Brain microvascular endothelial cell (primary cell): ENCODE measurements around the gene ATP5F1E.

Experiments used
- DNase-seq: peaks from one replicate; pipeline ENCODE4 v3.0.0-alpha.2; 2020
- H3K27ac ChIP-seq: fragments of 250-450 bp; sonication (Bioruptor Pico); 2 replicates; pipeline ENCODE4 v1.5.1; 2020; ENCODE audit warnings: mild to moderate bottlenecking, moderate library complexity
- H3K27me3 ChIP-seq: fragments of 250-450 bp; sonication (Bioruptor Pico); replicated peaks from 2 replicates; pipeline ENCODE4 v1.5.1; 2020; ENCODE audit warnings: mild to moderate bottlenecking
- H3K36me3 ChIP-seq: fragments of 250-450 bp; sonication (Bioruptor Pico); replicated peaks from 2 replicates; pipeline ENCODE4 v1.5.1; 2020; ENCODE audit warnings: mild to moderate bottlenecking
- H3K4me3 ChIP-seq: 2 replicates; pipeline ENCODE4 v1.5.1; 2011; ENCODE audit warnings: low read depth, mild to moderate bottlenecking, control low read depth, low read length, moderate library complexity
- in situ Hi-C: cut with HindIII; loops from 2 replicates; pipeline ENCODE4 v1.10.0; 2017; ENCODE audit warnings: low sequenced_read_pairs, low pct_ligation_motif_present
- TF ChIP-seq, protein P1 (sequence below): IDR thresholded peaks from 2 replicates; pipeline ENCODE4 v1.5.1; 2011; ENCODE audit warnings: low read depth, mild to moderate bottlenecking, moderate library complexity, low read length, control low read depth, inconsistent platforms; ENCODE audit errors: missing control alignments

The ATP5F1E gene

GRCh38 chr20:59074456-59074855 is 42.3 kb upstream of the ATP5F1E start:
- no peak overlapping the region for H3K27ac ChIP-seq
- in situ Hi-C loops, result no loop called here
- no peaks in the 10 kb centered on the region for H3K36me3 ChIP-seq
- H3K27me3 ChIP-seq, result no peaks in the 10 kb centered on the region
- no peak for DNase-seq
- H3K4me3 ChIP-seq, result no peak overlapping the region
- TF ChIP-seq, protein P1, sequence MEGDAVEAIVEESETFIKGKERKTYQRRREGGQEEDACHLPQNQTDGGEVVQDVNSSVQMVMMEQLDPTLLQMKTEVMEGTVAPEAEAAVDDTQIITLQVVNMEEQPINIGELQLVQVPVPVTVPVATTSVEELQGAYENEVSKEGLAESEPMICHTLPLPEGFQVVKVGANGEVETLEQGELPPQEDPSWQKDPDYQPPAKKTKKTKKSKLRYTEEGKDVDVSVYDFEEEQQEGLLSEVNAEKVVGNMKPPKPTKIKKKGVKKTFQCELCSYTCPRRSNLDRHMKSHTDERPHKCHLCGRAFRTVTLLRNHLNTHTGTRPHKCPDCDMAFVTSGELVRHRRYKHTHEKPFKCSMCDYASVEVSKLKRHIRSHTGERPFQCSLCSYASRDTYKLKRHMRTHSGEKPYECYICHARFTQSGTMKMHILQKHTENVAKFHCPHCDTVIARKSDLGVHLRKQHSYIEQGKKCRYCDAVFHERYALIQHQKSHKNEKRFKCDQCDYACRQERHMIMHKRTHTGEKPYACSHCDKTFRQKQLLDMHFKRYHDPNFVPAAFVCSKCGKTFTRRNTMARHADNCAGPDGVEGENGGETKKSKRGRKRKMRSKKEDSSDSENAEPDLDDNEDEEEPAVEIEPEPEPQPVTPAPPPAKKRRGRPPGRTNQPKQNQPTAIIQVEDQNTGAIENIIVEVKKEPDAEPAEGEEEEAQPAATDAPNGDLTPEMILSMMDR, result no peak

DNA sequence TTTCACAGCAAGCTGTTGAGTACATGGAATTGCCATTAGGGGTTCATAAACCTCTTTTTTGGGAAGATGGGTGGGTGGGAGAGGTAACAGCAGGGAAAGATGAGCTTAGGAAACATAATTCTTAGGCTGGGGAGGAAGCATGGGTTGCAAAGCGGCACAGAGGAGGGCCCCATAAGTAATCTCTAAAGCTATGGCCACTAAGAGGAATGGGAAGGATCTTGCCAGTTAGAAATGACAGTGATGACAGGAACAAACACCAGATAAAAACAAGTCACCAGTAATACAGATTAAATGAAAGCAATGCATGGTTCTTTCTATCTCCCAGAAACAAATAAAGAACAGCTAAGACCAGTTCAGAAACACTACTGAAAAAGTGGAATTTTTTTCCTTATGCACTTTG is 41.4 kb upstream of the ATP5F1E start:
- in situ Hi-C loops, result no loop called here
- Histone ChIP-seq H3K27ac (no peak overlapping the region), H3K4me3 (no peak overlapping the region), H3K36me3 (no peaks in the 10 kb centered on the region), H3K27me3 (no peaks in the 10 kb centered on the region)
- no peak for DNase-seq
- TF ChIP-seq, protein P1, result no peak

- no peak for DNase-seq
- Histone ChIP-seq H3K4me3 (no peak overlapping the region), H3K27me3 (no peaks in the 10 kb centered on the region)
Measured at GRCh38 chr20:59071216-59071615, 39.1 kb upstream of the ATP5F1E start.

GRCh38 chr20:59069026-59069425 is 36.9 kb upstream of the ATP5F1E start:
- in situ Hi-C loops, result no loop called here
- Histone ChIP-seq H3K4me3 (no peak overlapping the region), H3K27me3 (no peaks in the 10 kb centered on the region), H3K36me3 (no peaks in the 10 kb centered on the region), H3K27ac (no peak overlapping the region)
- DNase-seq, result no peak
- TF ChIP-seq, protein P1, result no peak

More at GRCh38 chr20:59071216-59071615, 39.1 kb upstream of the ATP5F1E start:
- in situ Hi-C loops, result no loop called here
- H3K27ac ChIP-seq, result no peak overlapping the region
- H3K36me3 ChIP-seq, result no peaks in the 10 kb centered on the region
- TF ChIP-seq, protein P1, result no peak

- TF ChIP-seq, protein P1, result no peak
- in situ Hi-C loops, result no loop called here
- no peaks in the 10 kb centered on the region for H3K36me3 ChIP-seq
- H3K4me3 ChIP-seq, result no peak overlapping the region
- H3K27ac ChIP-seq, result no peak overlapping the region
- H3K27me3 ChIP-seq, result no peaks in the 10 kb centered on the region
- no peak for DNase-seq
Measured at GRCh38 chr20:59068534-59068933, 36.4 kb upstream of the ATP5F1E start.

DNA sequence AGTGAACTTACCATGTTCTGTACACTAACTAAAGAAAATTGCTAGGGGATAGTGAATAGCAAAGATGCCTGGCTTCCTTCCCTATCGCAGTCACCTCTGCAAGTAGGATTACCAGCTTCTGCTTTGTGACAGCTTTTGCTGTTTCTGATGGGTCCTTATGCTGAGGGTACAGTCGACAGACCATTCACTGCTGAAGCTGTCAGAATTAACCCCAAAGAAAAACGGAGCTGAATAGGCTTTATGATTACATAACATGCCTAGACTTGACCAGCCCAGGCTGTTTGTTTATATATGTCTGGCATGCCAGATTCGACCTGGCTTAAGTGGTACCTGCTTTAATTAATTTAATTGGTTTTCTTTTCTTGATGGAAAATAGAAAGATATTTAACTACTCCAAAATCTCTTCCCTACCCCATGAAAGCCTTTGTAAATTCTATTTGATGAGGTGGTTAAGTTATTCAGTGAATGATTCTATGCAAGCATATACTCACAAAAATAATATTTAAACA is 32.1 kb upstream of the ATP5F1E start:
- no peak overlapping the region for H3K27ac ChIP-seq
- no peak overlapping the region for H3K4me3 ChIP-seq
- TF ChIP-seq, protein P1, result no peak
- no peaks in the 10 kb centered on the region for H3K36me3 ChIP-seq
- DNase-seq, result no peak
- no peaks in the 10 kb centered on the region for H3K27me3 ChIP-seq
- in situ Hi-C loops, result no loop called here
